ENCODE data around the gene ARID3A. TPM values are rescaled to one million over a fixed set of nuclear protein-coding genes. Genes with fewer than 3 reads are reported as not detected.

Gene ARID3A
- total and polyA plus RNA-seq, 2 of the 13 experiments (the other 11 are each of a cell fraction or from before 2014, with no cell fraction given): 71.3 to 77.9 TPM

GRCh38 chr19:956766-957440 lies 31.1 kb downstream of the ARID3A start:
- no peak overlapping the region for H2AFZ ChIP-seq (ENCODE audit: low read length)
- H3K36me3 ChIP-seq (replicated peaks in 1 of 2; ENCODE audit: control insufficient read depth in 1 of 2, insufficient read depth in 2 of 2, low read length in 2 of 2): peaks cover 10 to 23% of the 10 kb centered on the region in 2 experiments; a peak in 4 of 5 replicates
- H3K27ac ChIP-seq (ENCODE audit: extremely low read length, insufficient read depth, low read length): peak overlapping the region; percentile 99
- peaks cover 74% of the 10 kb centered on the region for H3K79me2 ChIP-seq (ENCODE audit: insufficient read depth, low read length)
- H3K9ac ChIP-seq (ENCODE audit: insufficient read depth, low read depth, low read length): no peak overlapping the region
- ChIA-PET CTCF (ENCODE audit: low intra/inter-chr PET ratio, low total read pairs) (no interaction called here), POLR2A (interaction anchor here (1.1 to 1.6 kb wide), 2 partner anchors 25 to 27 kb away, joined by 3 to 5 read pairs; partner anchors contain the start of gene WDR18)
- ATAC-seq (no peak), DNase-seq (ENCODE audit: low spot score) (no peak), FAIRE-seq (no peak)
- H4K20me1 ChIP-seq (ENCODE audit: insufficient read depth, low read length): no peaks in the 10 kb centered on the region
- no peak overlapping the region for H3K4me2 ChIP-seq (ENCODE audit: low read depth, low read length)
- peaks cover 91% of the 10 kb centered on the region for H3K4me1 ChIP-seq (ENCODE audit: insufficient read depth, low read length)
- no peak for TF ChIP-seq ATF7-NPFF (CRISPR knock-in tag; IDR thresholded peaks at IDR 0.05; ENCODE audit: low read depth)
- peak; percentile 70 for TF ChIP-seq AGO2 (optimal IDR thresholded peaks at IDR 0.05; ENCODE audit: low read depth, low read length)
- peak; percentile 70 for TF ChIP-seq PTBP1 (IDR thresholded peaks at IDR 0.05; ENCODE audit: low read depth, low read length, poor library complexity, severe bottlenecking)
- TF ChIP-seq ZNF687 (CRISPR knock-in tag; IDR thresholded peaks at IDR 0.05): peak; percentile 12; the same call in 1 of the 2 replicates
- TF ChIP-seq ZBTB4 (CRISPR knock-in tag; IDR thresholded peaks at IDR 0.05; ENCODE audit: borderline replicate concordance): 0 out of 2 replicates have a peak, but pooled peaks have one; percentile 17
- peak; percentile 58 for TF ChIP-seq RBM39 (IDR thresholded peaks at IDR 0.05; ENCODE audit: low read depth, low read length, poor library complexity, severe bottlenecking)
- TF ChIP-seq LCORL (IDR thresholded peaks at IDR 0.05): no peak
- no peak for TF ChIP-seq LCORL (CRISPR knock-in tag; IDR thresholded peaks at IDR 0.05)
- TF ChIP-seq POLR2A (IDR thresholded peaks at IDR 0.05; ENCODE audit: insufficient read depth in 1 of 2, low read depth in 2 of 2, low read length in 2 of 2): 0 out of 4 replicates have a peak, but pooled peaks of 1 of the 2 experiments have one; percentile 10
- TF ChIP-seq ZBTB38 (CRISPR knock-in tag; IDR thresholded peaks at IDR 0.05): 0 out of 2 replicates have a peak, but pooled peaks have one; percentile 46
- peak; percentile 99 for TF ChIP-seq PRDM4 (CRISPR knock-in tag; IDR thresholded peaks at IDR 0.05; ENCODE audit: borderline replicate concordance)
- intact Hi-C loops (cut with micrococcal nuclease; ENCODE audit: unreplicated experiment): no loop called here
- 91% methylated on average over 16 of the region's 27 CpGs for WGBS (ENCODE audit: low lambda C conversion rate)
- BruUV-seq (replicated peaks): no TSS peak
- no peak overlapping the region for H3K4me3 ChIP-seq (replicated peaks in 1 of 3; ENCODE audit: insufficient read depth in 1 of 3, low read depth in 2 of 3, low read length in 3 of 3)
- H3K27me3 ChIP-seq (ENCODE audit: control insufficient read depth in 1 of 2, insufficient read depth in 2 of 2, low read length in 2 of 2): no peaks in the 10 kb centered on the region
- no peaks in the 10 kb centered on the region for H3K9me3 ChIP-seq (ENCODE audit: low read length)
- in situ Hi-C loops (cut with HindIII; ENCODE audit: extremely low pct_ligation_motif_present, low pct_unique_long_range_greater_than_20kb): no loop called here

Measured in HepG2 (cell line).